Gastroesophageal sphincter (tissue), 4 donors: ENCODE measurements around the gene MITF. TPM values are rescaled to one million over a fixed set of nuclear protein-coding genes. Genes with fewer than 3 reads are reported as not detected.

Experiments
- ATAC-seq: fragments of 150-250 bp; one replicate; pipeline ENCODE4 v1.9.1; 2016; ENCODE audit warnings: mild to moderate bottlenecking, moderate library complexity
- H3K27ac ChIP-seq, 4 donors: fragments of 200-600 bp; sonication (generic) in 3 of 4; 1 replicate in 3 of 4; 2 replicates in 1 of 4; pipeline ENCODE4 v1.5.1; 2016 to 2019
- H3K27me3 ChIP-seq: fragments of 200-600 bp; sonication (generic); one replicate; pipeline ENCODE4 v1.5.1; 2019
- H3K36me3 ChIP-seq, 2 donors: fragments of 200-600 bp; sonication (generic); one replicate each; pipeline ENCODE4 v1.5.1; 2019; ENCODE audit warnings: control low read depth in 1 of 2
- H3K4me1 ChIP-seq, 3 donors: fragments of 200-600 bp; sonication (generic); 1 replicate in 2 of 3; 2 replicates in 1 of 3; pipeline ENCODE4 v1.5.1; 2016 to 2019; ENCODE audit warnings: control low read depth in 2 of 3
- H3K4me3 ChIP-seq, 2 donors: fragments of 200-600 bp; sonication (generic); one replicate each; pipeline ENCODE4 v1.5.1; 2019; ENCODE audit warnings: mild to moderate bottlenecking in 1 of 2, moderate library complexity in 1 of 2
- H3K9me3 ChIP-seq, 3 donors: fragments of 200-600 bp; sonication (generic); one replicate each; pipeline ENCODE4 v1.5.1; 2017 to 2019; ENCODE audit warnings: control low read depth in 2 of 3
- CTCF ChIP-seq, 4 experiments: fragments of 200-600 bp in 2 of 4; fragments of 450-650 bp in 2 of 4; sonication (generic) in 1 of 4; IDR thresholded peaks; one replicate each; pipeline ENCODE4 v1.5.1; 2017 to 2019; ENCODE audit warnings: antibody characterized with exemption in 4 of 4, mild to moderate bottlenecking in 2 of 4, moderate library complexity in 2 of 4
- EP300 ChIP-seq: sonication (generic); formaldehyde crosslinking; IDR thresholded peaks from one replicate; pipeline ENCODE4 v1.6.1; 2017; ENCODE audit warnings: antibody characterized with exemption, mild to moderate bottlenecking
- POLR2A ChIP-seq, 2 donors: fragments of 450-650 bp; IDR thresholded peaks; one replicate each; pipeline ENCODE4 v1.6.1; 2017; ENCODE audit warnings: antibody characterized with exemption in 2 of 2, mild to moderate bottlenecking in 2 of 2, moderate library complexity in 1 of 2
- POLR2AphosphoS5 ChIP-seq: sonication (generic); formaldehyde crosslinking; IDR thresholded peaks from one replicate; pipeline ENCODE4 v1.6.1; 2017; ENCODE audit warnings: antibody characterized with exemption
- WGBS, 2 donors: methylation state at CpG; one replicate each; pipeline ENCODE4 v1.1.5; 2018; ENCODE audit warnings: low coverage in 1 of 2; 5-methylcytosine and 5-hydroxymethylcytosine counted together
- total RNA-seq, 4 donors: library from RNA; depleted of rRNA; stranded (reverse); fragments of >200 nt; gene quantifications; one replicate each; pipeline ENCODE4 v1.1.0, GENCODE V29; 2016

MITF gene
- total RNA-seq, 4 donors from 2014 or later, result 44.8 to 86.8 (median 77.9) TPM

- H3K4me1 ChIP-seq, result peaks cover 0 to 60% (median 7%) of the 10 kb centered on the region in 3 donors
- H3K4me3 ChIP-seq, result no peak overlapping the region
- H3K27ac ChIP-seq, result no peak overlapping the region
- no peaks in the 10 kb centered on the region for H3K36me3 ChIP-seq
- TF ChIP-seq EP300 (no peak), POLR2A (IDR thresholded peaks at IDR 0.05) (no peak), CTCF (IDR thresholded peaks at IDR 0.05) (no peak), POLR2AphosphoS5 (no peak)
- no peaks in the 10 kb centered on the region for H3K27me3 ChIP-seq
- WGBS, 2 donors, result 88 to 94% methylated on average over 4 to 9 of the region's 9 CpGs
- H3K9me3 ChIP-seq, result no peaks in the 10 kb centered on the region
- ATAC-seq, result no peak
Observed at GRCh38 chr3:69876073-69876472, 136.8 kb downstream of the MITF start.

GRCh38 chr3:69878254-69878653 lies 139.0 kb downstream of the MITF start:
- TF ChIP-seq EP300 (no peak), CTCF (IDR thresholded peaks at IDR 0.05) (no peak), POLR2A (IDR thresholded peaks at IDR 0.05) (no peak), POLR2AphosphoS5 (no peak)
- ATAC-seq, result no peak
- peaks cover 0 to 57% (median 0%) of the 10 kb centered on the region in 3 donors for H3K4me1 ChIP-seq
- no peak overlapping the region for H3K27ac ChIP-seq
- H3K4me3 ChIP-seq, result no peak overlapping the region
- 86 to 96% methylated on average over 3 of the region's 3 CpGs for WGBS, 2 donors
- H3K36me3 ChIP-seq, result no peaks in the 10 kb centered on the region
- H3K9me3 ChIP-seq, result no peaks in the 10 kb centered on the region
- H3K27me3 ChIP-seq, result no peaks in the 10 kb centered on the region

- Histone ChIP-seq H3K9me3 (no peaks in the 10 kb centered on the region), H3K4me1 (peaks cover 0 to 56% (median 0%) of the 10 kb centered on the region in 3 donors), H3K4me3 (no peak overlapping the region), H3K27me3 (no peaks in the 10 kb centered on the region), H3K27ac (no peak overlapping the region), H3K36me3 (no peaks in the 10 kb centered on the region)
- TF ChIP-seq CTCF (IDR thresholded peaks at IDR 0.05) (no peak), POLR2A (IDR thresholded peaks at IDR 0.05) (no peak), POLR2AphosphoS5 (no peak), EP300 (no peak)
- 89 to 98% methylated on average over 7 to 9 of the region's 14 CpGs for WGBS, 2 donors
- no peak for ATAC-seq
Observed at GRCh38 chr3:69879051-69879450, 139.8 kb downstream of the MITF start.

- no peaks in the 10 kb centered on the region for H3K27me3 ChIP-seq
- 80 to 89% methylated on average over 4 of the region's 4 CpGs for WGBS, 2 donors
- TF ChIP-seq POLR2A (IDR thresholded peaks at IDR 0.05) (no peak), CTCF (IDR thresholded peaks at IDR 0.05) (no peak), EP300 (no peak), POLR2AphosphoS5 (no peak)
- H3K4me1 ChIP-seq, result peaks cover 0 to 54% (median 0%) of the 10 kb centered on the region in 3 donors
- no peak for ATAC-seq
- no peak overlapping the region for H3K4me3 ChIP-seq
- H3K27ac ChIP-seq, result no peak overlapping the region
- H3K9me3 ChIP-seq, result no peaks in the 10 kb centered on the region
- peaks cover 0 to 8% of the 10 kb centered on the region in 2 donors for H3K36me3 ChIP-seq
Observed at GRCh38 chr3:69880069-69880640, 140.9 kb downstream of the MITF start.

- Histone ChIP-seq H3K36me3 (peaks cover 0 to 9% of the 10 kb centered on the region in 2 donors), H3K27ac (no peak overlapping the region), H3K9me3 (no peaks in the 10 kb centered on the region), H3K4me1 (peaks cover 0 to 54% (median 0%) of the 10 kb centered on the region in 3 donors), H3K4me3 (no peak overlapping the region), H3K27me3 (no peaks in the 10 kb centered on the region)
- no peak for ATAC-seq
- 45% methylated on average over 1 of the region's 1 CpG for WGBS, 2 donors
- TF ChIP-seq EP300 (no peak), CTCF (IDR thresholded peaks at IDR 0.05) (no peak), POLR2A (IDR thresholded peaks at IDR 0.05) (no peak), POLR2AphosphoS5 (no peak)
Observed at GRCh38 chr3:69881051-69881450, 141.8 kb downstream of the MITF start.
